DOHH2 (cell line): ENCODE measurements around the gene KCTD16.

Experiments
- EZH2phosphoT487 ChIP-seq: fragments of 200-600 bp; sonication (generic); IDR thresholded peaks from 2 replicates; pipeline ENCODE4 v1.6.1; 2017; ENCODE audit warnings: borderline replicate concordance, mild to moderate bottlenecking, antibody characterized with exemption, low read length, moderate library complexity, mixed read lengths
- TF ChIP-seq, protein P1 (sequence below): fragments of 200-600 bp; sonication (generic); IDR thresholded peaks from one replicate; pipeline ENCODE4 v1.5.1; 2014; ENCODE audit warnings: antibody characterized with exemption, mild to moderate bottlenecking, low read depth, low read length; ENCODE audit not compliant: poor library complexity, severe bottlenecking

DNA sequence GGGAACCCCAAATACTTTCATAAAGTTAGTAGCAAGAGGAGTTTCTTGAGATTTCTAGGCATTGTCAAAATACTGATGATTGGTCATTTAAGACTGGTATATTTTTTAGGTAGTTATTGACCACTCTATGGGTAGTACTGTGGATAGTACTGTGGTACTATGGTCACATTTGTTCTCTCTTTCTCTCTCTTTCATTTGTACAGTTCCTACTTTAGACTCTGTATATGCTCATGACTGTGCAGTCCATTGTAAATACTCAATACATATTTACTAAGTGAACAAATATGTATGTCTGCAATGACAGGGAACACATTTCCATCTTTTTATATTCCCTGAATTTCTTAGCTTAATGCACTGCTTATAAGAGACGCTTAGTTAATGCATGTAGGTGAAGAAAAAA, 215.6 kb downstream of the KCTD16 start:
- TF ChIP-seq, protein P1, sequence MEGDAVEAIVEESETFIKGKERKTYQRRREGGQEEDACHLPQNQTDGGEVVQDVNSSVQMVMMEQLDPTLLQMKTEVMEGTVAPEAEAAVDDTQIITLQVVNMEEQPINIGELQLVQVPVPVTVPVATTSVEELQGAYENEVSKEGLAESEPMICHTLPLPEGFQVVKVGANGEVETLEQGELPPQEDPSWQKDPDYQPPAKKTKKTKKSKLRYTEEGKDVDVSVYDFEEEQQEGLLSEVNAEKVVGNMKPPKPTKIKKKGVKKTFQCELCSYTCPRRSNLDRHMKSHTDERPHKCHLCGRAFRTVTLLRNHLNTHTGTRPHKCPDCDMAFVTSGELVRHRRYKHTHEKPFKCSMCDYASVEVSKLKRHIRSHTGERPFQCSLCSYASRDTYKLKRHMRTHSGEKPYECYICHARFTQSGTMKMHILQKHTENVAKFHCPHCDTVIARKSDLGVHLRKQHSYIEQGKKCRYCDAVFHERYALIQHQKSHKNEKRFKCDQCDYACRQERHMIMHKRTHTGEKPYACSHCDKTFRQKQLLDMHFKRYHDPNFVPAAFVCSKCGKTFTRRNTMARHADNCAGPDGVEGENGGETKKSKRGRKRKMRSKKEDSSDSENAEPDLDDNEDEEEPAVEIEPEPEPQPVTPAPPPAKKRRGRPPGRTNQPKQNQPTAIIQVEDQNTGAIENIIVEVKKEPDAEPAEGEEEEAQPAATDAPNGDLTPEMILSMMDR, result no peak
- TF ChIP-seq EZH2phosphoT487, result no peak
